ENCODE data around the gene PSENEN. TPM values are rescaled to one million over a fixed set of nuclear protein-coding genes. Genes with fewer than 3 reads are reported as not detected.

The PSENEN gene
- total RNA-seq, 1 experiment from 2014 or later: 70.2 TPM

DNA sequence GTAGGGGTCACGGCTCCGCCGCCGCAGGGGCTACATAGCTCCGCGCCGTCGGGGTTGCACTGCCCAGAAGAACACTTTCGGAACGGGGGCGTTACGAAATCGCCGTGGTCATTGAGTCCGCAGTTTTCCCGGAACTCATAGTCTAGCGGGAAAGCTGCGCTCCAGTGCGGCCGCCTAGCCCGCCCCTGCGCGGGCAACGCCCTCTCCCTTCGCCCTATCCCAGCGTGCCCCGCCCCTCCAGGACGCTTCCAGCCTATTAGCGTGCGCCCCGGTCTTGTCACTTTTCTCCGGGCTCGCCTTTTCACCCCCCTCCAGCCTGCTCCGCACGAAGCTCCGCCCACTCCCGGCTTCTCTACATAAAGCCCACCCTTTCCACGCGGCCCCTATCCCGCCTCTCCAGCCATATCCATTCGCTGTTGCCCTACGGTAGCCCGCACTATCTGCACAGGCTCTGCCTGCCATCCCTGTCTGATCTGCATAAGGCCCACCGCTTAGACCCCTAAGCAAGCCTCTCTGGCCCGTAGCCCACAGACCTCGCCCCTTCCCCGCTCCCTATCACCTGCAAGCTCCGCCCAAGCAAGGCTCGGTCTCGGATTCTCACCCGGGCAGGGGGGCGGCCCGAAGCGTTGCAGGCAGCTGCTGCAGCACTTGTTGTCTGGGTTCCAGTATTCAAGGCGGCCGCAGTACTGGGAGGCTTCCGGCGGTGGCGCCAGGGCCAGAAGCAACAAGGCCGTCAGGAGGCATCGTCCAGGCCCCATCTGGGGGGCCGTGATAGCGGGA is 4.8 kb upstream of the PSENEN start:
- H3K4me3 ChIP-seq (ENCODE audit: low read depth, low read length): peak overlapping the region; percentile 58
- no TSS peak for BruUV-seq (replicated peaks)
- peak overlapping the region; percentile 97 for H3K4me3 Mint-ChIP-seq (ENCODE audit: unreplicated experiment)
- peaks cover 75% of the 10 kb centered on the region for H3K36me3 Mint-ChIP-seq (ENCODE audit: insufficient read depth, unreplicated experiment)
- intact Hi-C loops (cut with micrococcal nuclease; ENCODE audit: unreplicated experiment): loop anchor here (1.0 to 2.0 kb wide), 2 partner anchors 23 to 48 kb away; no protein-coding TSS in a partner anchor
- ChIA-PET POLR2A (interaction anchor here (0.6 to 1.2 kb wide), 9 partner anchors 8 to 191 kb away, joined by 3 to 7 read pairs (median 4); partner anchors contain the start of genes COX6B1 and LIN37), CTCF (interaction anchor here (0.5 to 1.2 kb wide), 14 partner anchors 8 to 477 kb away, joined by 3 to 13 read pairs (median 4); partner anchors contain the start of gene LIN37)
- peaks cover 8% of the 10 kb centered on the region; the same call in 1 of the 2 replicates for H3K36me3 ChIP-seq (ENCODE audit: control insufficient read depth, insufficient read depth, low read length)
- no peaks in the 10 kb centered on the region for H3K27me3 Mint-ChIP-seq (ENCODE audit: insufficient read depth, unreplicated experiment)
- H3K27ac Mint-ChIP-seq (ENCODE audit: unreplicated experiment): peak overlapping the region; percentile 87
- peak; percentile 99 for DNase-seq
- TF ChIP-seq, protein P1, sequence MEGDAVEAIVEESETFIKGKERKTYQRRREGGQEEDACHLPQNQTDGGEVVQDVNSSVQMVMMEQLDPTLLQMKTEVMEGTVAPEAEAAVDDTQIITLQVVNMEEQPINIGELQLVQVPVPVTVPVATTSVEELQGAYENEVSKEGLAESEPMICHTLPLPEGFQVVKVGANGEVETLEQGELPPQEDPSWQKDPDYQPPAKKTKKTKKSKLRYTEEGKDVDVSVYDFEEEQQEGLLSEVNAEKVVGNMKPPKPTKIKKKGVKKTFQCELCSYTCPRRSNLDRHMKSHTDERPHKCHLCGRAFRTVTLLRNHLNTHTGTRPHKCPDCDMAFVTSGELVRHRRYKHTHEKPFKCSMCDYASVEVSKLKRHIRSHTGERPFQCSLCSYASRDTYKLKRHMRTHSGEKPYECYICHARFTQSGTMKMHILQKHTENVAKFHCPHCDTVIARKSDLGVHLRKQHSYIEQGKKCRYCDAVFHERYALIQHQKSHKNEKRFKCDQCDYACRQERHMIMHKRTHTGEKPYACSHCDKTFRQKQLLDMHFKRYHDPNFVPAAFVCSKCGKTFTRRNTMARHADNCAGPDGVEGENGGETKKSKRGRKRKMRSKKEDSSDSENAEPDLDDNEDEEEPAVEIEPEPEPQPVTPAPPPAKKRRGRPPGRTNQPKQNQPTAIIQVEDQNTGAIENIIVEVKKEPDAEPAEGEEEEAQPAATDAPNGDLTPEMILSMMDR (IDR thresholded peaks at IDR 0.05; ENCODE audit: insufficient read depth in 1 of 2, low read depth in 1 of 2, low read length in 1 of 2, severe bottlenecking in 1 of 2, unreplicated experiment in 1 of 2): peak; percentile 22 to 45
- no peaks in the 10 kb centered on the region for H3K9me3 Mint-ChIP-seq (ENCODE audit: unreplicated experiment)
- no peaks in the 10 kb centered on the region for H3K9me3 ChIP-seq
- H3K4me1 Mint-ChIP-seq (ENCODE audit: low read depth, unreplicated experiment): peaks cover 11% of the 10 kb centered on the region
- H3K4me1 ChIP-seq: peaks cover 8% of the 10 kb centered on the region; the same call in 1 of the 2 replicates
- H3K27me3 ChIP-seq (replicated peaks; ENCODE audit: control insufficient read depth, insufficient read depth, low read length): no peaks in the 10 kb centered on the region

DNA sequence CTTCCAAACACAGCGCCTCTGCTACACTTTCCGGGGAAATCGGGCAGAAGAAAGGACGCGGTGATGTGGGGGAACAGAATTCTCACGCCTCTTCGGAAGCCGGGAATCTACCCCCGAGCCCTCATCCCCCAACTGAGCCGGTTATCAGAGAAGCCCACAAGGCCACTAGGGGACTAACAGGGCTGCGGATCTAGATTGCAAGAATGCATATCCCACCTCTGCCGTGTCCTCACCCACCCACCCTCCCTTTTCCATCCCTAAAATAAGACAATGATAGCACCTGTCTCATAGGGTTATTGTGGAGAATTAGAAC is 4.3 kb upstream of the PSENEN start:
- no peak for DNase-seq
- ChIA-PET CTCF (interaction anchor here (0.5 to 1.2 kb wide), 11 partner anchors 15 to 477 kb away, joined by 3 to 13 read pairs (median 5); no protein-coding TSS in a partner anchor), POLR2A (interaction anchor here (0.6 to 1.2 kb wide), 7 partner anchors 11 to 190 kb away, joined by 3 to 7 read pairs (median 4); partner anchors contain the start of gene COX6B1)
- no peaks in the 10 kb centered on the region for H3K27me3 Mint-ChIP-seq (ENCODE audit: insufficient read depth, unreplicated experiment)
- no peaks in the 10 kb centered on the region for H3K9me3 Mint-ChIP-seq (ENCODE audit: unreplicated experiment)
- TF ChIP-seq, protein P1 (IDR thresholded peaks at IDR 0.05; ENCODE audit: insufficient read depth in 1 of 2, low read depth in 1 of 2, low read length in 1 of 2, severe bottlenecking in 1 of 2, unreplicated experiment in 1 of 2): peak in 1 of 2 experiments; percentile 14
- H3K36me3 Mint-ChIP-seq (ENCODE audit: insufficient read depth, unreplicated experiment): peaks cover 73% of the 10 kb centered on the region
- Histone ChIP-seq H3K4me1 (peaks cover 8% of the 10 kb centered on the region; the same call in 1 of the 2 replicates), H3K4me3 (ENCODE audit: low read depth, low read length) (peak overlapping the region; percentile 58), H3K36me3 (ENCODE audit: control insufficient read depth, insufficient read depth, low read length) (peaks cover 8% of the 10 kb centered on the region; the same call in 1 of the 2 replicates), H3K9me3 (no peaks in the 10 kb centered on the region), H3K27me3 (replicated peaks; ENCODE audit: control insufficient read depth, insufficient read depth, low read length) (no peaks in the 10 kb centered on the region)
- peak overlapping the region; percentile 87 for H3K27ac Mint-ChIP-seq (ENCODE audit: unreplicated experiment)
- intact Hi-C loops (cut with micrococcal nuclease; ENCODE audit: unreplicated experiment): loop anchor here (2.0 kb wide), 1 partner anchor 48 kb away; no protein-coding TSS in a partner anchor
- H3K4me1 Mint-ChIP-seq (ENCODE audit: low read depth, unreplicated experiment): peaks cover 11% of the 10 kb centered on the region
- no TSS peak for BruUV-seq (replicated peaks)
- peak overlapping the region; percentile 97 for H3K4me3 Mint-ChIP-seq (ENCODE audit: unreplicated experiment)

DNA sequence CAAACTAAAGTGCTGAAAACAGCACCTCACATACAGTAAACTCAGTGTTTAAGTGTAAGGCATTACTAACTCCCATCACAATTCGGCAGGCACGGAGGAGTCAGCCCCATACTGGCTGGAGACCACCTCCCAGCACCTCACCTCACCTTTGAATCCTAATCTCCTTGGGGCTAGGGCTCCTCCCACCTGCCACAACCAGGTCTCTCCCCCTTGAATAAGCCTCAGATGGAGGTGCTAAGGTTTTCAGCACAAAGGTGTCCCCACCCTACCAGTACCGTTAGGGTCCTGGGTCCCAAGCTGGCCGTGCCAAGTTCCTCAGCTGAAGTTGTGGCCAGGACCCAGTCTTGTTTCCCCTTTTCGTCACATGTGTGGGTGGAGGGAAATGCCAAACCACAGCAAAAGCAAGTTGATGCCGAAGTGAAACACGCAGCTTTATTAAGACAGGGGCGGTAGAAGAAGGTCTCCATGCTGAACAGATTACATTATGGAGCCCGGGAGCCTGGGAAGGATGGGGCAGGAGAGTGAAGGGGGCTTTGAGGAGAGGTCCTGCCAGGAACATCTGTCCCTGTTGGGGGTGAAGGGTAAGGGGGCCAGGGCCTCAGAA is 3.2 kb upstream of the PSENEN start, which contains the start of gene IGFLR1:
IGFLR1 (minus strand) TSS at position 332 of the 604 bp plus-strand sequence. CDS start 1,272 bp downstream, outside the sequence.
- Mint-ChIP-seq H3K4me1 (ENCODE audit: low read depth, unreplicated experiment) (peaks cover 11% of the 10 kb centered on the region), H3K27me3 (ENCODE audit: insufficient read depth, unreplicated experiment) (no peaks in the 10 kb centered on the region)
- POLR2A ChIA-PET: no interaction called here

More for the DNA sequence above, 3.2 kb upstream of the PSENEN start, which contains the start of gene IGFLR1:
- H3K4me3 ChIP-seq (ENCODE audit: low read depth, low read length): peak within 1 kb of the TSS; percentile 58
- BruUV-seq (replicated peaks): no TSS peak
- Mint-ChIP-seq H3K27ac (ENCODE audit: unreplicated experiment) (peak within 1 kb of the TSS; percentile 87), H3K4me3 (ENCODE audit: unreplicated experiment) (peak within 1 kb of the TSS; percentile 97), H3K9me3 (ENCODE audit: unreplicated experiment) (no peaks in the 10 kb centered on the region), H3K36me3 (ENCODE audit: insufficient read depth, unreplicated experiment) (peaks cover 64% of the 10 kb centered on the region)
- TF ChIP-seq, protein P1 (IDR thresholded peaks at IDR 0.05; ENCODE audit: insufficient read depth in 1 of 2, low read depth in 1 of 2, low read length in 1 of 2, severe bottlenecking in 1 of 2, unreplicated experiment in 1 of 2): no peak
- H3K9me3 ChIP-seq: no peaks in the 10 kb centered on the region
- peaks cover 6% of the 10 kb centered on the region; the same call in 1 of the 2 replicates for H3K36me3 ChIP-seq (ENCODE audit: control insufficient read depth, insufficient read depth, low read length)
- CTCF ChIA-PET: no interaction called here
- no peaks in the 10 kb centered on the region for H3K27me3 ChIP-seq (replicated peaks; ENCODE audit: control insufficient read depth, insufficient read depth, low read length)
- intact Hi-C loops (cut with micrococcal nuclease; ENCODE audit: unreplicated experiment): no loop called here
- no peak for DNase-seq
- peaks cover 8% of the 10 kb centered on the region; the same call in 1 of the 2 replicates for H3K4me1 ChIP-seq
